KMS-11 (cell line): ENCODE data around the gene SGSM1.

Source experiments
- H2AFZ ChIP-seq: fragments of 200-600 bp; sonication (generic); 2 replicates; pipeline ENCODE4 v1.6.1; 2016; ENCODE audit warnings: antibody characterized with exemption, mixed run types, low read depth
- H3K27ac ChIP-seq: fragments of 200-600 bp; sonication (generic); 2 replicates; pipeline ENCODE4 v1.6.1; 2016; ENCODE audit warnings: mild to moderate bottlenecking, mixed run types
- H3K27me3 ChIP-seq: fragments of 200-600 bp; sonication (generic); 2 replicates; pipeline ENCODE4 v1.6.1; 2017; ENCODE audit warnings: mild to moderate bottlenecking, low read depth, mixed run types, moderate library complexity; ENCODE audit not compliant: insufficient read depth
- H3K36me3 ChIP-seq: fragments of 200-600 bp; sonication (generic); 2 replicates; pipeline ENCODE4 v1.6.1; 2017; ENCODE audit warnings: mild to moderate bottlenecking, mixed run types; ENCODE audit not compliant: insufficient read depth
- H3K4me1 ChIP-seq: fragments of 200-600 bp; sonication (generic); 2 replicates; pipeline ENCODE4 v1.6.1; 2016; ENCODE audit warnings: mild to moderate bottlenecking, low read depth, mixed run types; ENCODE audit not compliant: poor library complexity, severe bottlenecking
- H3K4me2 ChIP-seq: fragments of 200-600 bp; sonication (generic); 2 replicates; pipeline ENCODE4 v1.7.0; 2016; ENCODE audit warnings: mild to moderate bottlenecking, mixed run types
- H3K4me3 ChIP-seq: fragments of 200-600 bp; sonication (generic); IDR thresholded peaks from 2 replicates; pipeline ENCODE4 v1.6.1; 2017; ENCODE audit warnings: low read depth, low read length, mixed read lengths; ENCODE audit not compliant: insufficient read depth
- H3K79me2 ChIP-seq: fragments of 200-600 bp; sonication (generic); 2 replicates; pipeline ENCODE4 v1.6.1; 2016; ENCODE audit warnings: low read depth, mixed run types; ENCODE audit not compliant: insufficient read depth
- H3K9ac ChIP-seq: fragments of 200-600 bp; sonication (generic); 2 replicates; pipeline ENCODE4 v1.6.1; 2016; ENCODE audit warnings: mild to moderate bottlenecking, mixed run types
- H4K20me1 ChIP-seq: fragments of 200-600 bp; sonication (generic); 2 replicates; pipeline ENCODE4 v1.6.1; 2016; ENCODE audit warnings: mild to moderate bottlenecking, mixed run types; ENCODE audit not compliant: insufficient read depth
- CTCF ChIP-seq: fragments of 200-600 bp; sonication (generic); conservative IDR thresholded peaks from 2 replicates; pipeline ENCODE4 v1.6.1; 2017; ENCODE audit warnings: low read depth, mild to moderate bottlenecking, antibody characterized with exemption, low read length, moderate library complexity, mixed read lengths

The SGSM1 gene

GRCh38 chr22:24859587-24859986 lies 53.6 kb downstream of the SGSM1 start:
- TF ChIP-seq CTCF, result no peak
- no peaks in the 10 kb centered on the region for H3K36me3 ChIP-seq
- no peak overlapping the region for H2AFZ ChIP-seq
- H3K27ac ChIP-seq, result no peak overlapping the region
- no peaks in the 10 kb centered on the region for H4K20me1 ChIP-seq
- H3K4me1 ChIP-seq, result no peaks in the 10 kb centered on the region
- no peaks in the 10 kb centered on the region for H3K27me3 ChIP-seq
- H3K9ac ChIP-seq, result no peak overlapping the region
- H3K4me2 ChIP-seq, result no peak overlapping the region
- H3K79me2 ChIP-seq, result no peaks in the 10 kb centered on the region
- no peak overlapping the region for H3K4me3 ChIP-seq

DNA sequence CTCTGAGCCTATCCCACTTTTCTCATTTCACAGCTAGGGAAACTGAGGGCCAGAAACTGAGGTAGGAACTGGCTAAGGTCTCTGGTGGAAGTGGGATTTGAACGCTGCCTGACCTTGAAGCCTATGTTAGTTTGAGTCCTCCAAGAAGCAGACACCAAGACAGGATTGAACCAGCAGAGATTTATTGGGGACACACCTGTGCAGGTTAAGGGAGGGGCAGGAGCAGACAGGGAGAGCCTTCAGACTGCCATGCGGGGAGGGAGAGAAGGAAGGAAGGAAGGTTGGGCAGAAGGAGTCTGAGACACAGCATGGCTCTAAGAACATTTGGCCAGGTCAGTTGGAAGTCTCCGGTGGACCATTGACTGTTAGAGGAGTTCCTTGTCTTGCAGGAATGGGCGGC lies 59.5 kb downstream of the SGSM1 start:
- Histone ChIP-seq H3K4me1 (peaks cover 5% of the 10 kb centered on the region), H3K36me3 (no peaks in the 10 kb centered on the region), H4K20me1 (no peaks in the 10 kb centered on the region), H3K27ac (no peak overlapping the region), H3K27me3 (no peaks in the 10 kb centered on the region; the same call in 1 of the 2 replicates), H3K79me2 (no peaks in the 10 kb centered on the region), H3K4me2 (no peak overlapping the region), H3K9ac (no peak overlapping the region), H2AFZ (no peak overlapping the region), H3K4me3 (no peak overlapping the region)
- no peak for TF ChIP-seq CTCF

DNA sequence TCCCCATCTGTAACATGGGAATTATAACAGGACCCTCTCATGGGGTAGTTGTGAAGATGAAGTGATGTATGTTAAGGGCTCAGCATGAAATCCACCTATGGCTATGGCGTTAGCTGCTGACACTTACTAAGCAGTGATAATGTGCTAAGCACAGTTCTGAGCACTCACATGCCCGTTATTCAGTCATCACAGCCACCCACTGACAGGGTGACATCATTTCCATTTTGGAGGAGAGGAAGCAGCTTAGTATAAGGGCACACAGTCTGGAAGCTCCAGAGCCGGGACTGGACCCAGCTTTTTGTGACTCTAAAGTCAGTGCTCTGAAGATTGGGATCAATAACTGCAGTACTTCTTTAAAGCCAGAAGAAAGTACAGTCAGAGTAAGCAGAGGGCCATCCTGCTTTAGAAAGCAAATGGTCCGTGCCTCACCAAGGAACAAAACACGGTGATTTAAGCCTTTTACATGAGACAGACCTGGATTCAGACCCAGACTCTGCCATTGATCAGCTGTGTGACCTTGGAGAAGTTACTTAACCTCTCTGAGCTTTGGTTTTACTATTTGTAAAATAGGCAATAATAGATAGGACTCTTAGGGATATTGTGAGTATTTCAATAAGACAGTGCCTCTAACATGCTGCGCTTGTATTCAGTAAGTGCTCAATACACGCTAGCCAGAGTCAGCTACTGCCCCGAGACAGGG lies 61.5 kb downstream of the SGSM1 start:
- no peak overlapping the region for H3K4me2 ChIP-seq
- no peaks in the 10 kb centered on the region for H3K79me2 ChIP-seq
- H3K27ac ChIP-seq, result no peak overlapping the region
- no peak overlapping the region for H3K9ac ChIP-seq
- H2AFZ ChIP-seq, result no peak overlapping the region
- H4K20me1 ChIP-seq, result no peaks in the 10 kb centered on the region
- H3K36me3 ChIP-seq, result no peaks in the 10 kb centered on the region
- H3K4me1 ChIP-seq, result peaks cover 25% of the 10 kb centered on the region
- no peaks in the 10 kb centered on the region; the same call in 1 of the 2 replicates for H3K27me3 ChIP-seq
- no peak overlapping the region for H3K4me3 ChIP-seq
- TF ChIP-seq CTCF, result no peak

DNA sequence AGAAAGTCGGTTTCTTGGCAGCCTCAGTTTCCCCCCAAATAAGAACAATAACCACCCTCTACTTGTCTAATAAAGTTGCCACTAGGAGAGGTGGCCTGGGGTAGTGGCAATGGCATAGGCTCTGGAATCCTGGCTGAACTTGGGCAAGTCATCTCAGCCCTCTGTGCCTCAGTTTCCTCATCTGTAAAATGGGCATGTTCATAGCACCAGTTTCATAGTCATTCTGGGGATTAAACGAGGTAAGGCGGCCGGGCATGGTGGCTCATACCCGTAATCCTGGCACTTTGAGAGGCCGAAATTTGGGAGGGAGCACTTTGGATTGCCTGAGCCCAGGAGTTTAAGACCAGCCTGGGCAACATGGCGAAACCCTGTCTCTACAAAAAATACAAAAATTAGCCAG lies 63.0 kb downstream of the SGSM1 start:
- H3K4me1 ChIP-seq, result peaks cover 30% of the 10 kb centered on the region
- H3K9ac ChIP-seq, result no peak overlapping the region
- no peak overlapping the region for H2AFZ ChIP-seq
- no peak overlapping the region for H3K4me2 ChIP-seq
- no peaks in the 10 kb centered on the region; the same call in 1 of the 2 replicates for H3K27me3 ChIP-seq
- H4K20me1 ChIP-seq, result no peaks in the 10 kb centered on the region
- no peaks in the 10 kb centered on the region for H3K36me3 ChIP-seq
- no peak overlapping the region for H3K27ac ChIP-seq
- H3K4me3 ChIP-seq, result no peak overlapping the region
- H3K79me2 ChIP-seq, result no peaks in the 10 kb centered on the region
- TF ChIP-seq CTCF, result no peak
